Measurements from ENCODE around the gene IGSF6. TPM values are rescaled to one million over a fixed set of nuclear protein-coding genes. Genes with fewer than 3 reads are reported as not detected.
"Not testable (repeated sequence)": the region's sequence is repeated elsewhere in the genome, so short reads cannot be mapped to it uniquely, and the experiment has no call there.

The IGSF6 gene, protein sequence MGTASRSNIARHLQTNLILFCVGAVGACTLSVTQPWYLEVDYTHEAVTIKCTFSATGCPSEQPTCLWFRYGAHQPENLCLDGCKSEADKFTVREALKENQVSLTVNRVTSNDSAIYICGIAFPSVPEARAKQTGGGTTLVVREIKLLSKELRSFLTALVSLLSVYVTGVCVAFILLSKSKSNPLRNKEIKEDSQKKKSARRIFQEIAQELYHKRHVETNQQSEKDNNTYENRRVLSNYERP
- total RNA-seq: 1 to 10 TPM in 5 of 8 experiments, under 1 TPM in 3; 0.46 to 7.4 (median 1.0) TPM

DNA sequence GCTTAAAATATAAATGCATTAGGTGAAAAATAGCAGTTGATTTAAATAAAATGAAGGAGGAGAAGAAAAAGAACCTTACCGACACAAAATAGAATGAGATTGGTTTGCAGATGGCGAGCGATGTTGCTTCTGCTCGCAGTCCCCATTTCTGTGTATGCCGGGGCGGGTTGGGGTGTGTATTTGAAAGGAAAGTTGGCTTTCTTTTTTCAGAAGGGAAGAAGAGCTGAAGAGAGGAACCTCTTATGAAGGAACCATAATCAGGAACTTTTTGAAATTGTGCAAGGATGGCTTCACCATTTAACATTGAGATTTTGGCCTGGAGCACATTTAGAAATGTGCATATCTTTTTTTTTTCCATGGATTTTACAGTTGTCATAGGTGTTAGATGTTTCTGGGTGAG lies at the start of gene IGSF6:
Gene IGSF6 (minus strand): TSS at position 156 of the 400 bp plus-strand sequence. CDS start 10 bp downstream, at position 146.
- H3K4me3 ChIP-seq: no peak within 1 kb of the TSS
- peak in 1 of 8 experiments; percentile 23 for ATAC-seq (replicated peaks in 6 of 8)
- no peaks in the 10 kb centered on the region for H3K4me1 ChIP-seq (replicated peaks in 1 of 2)
- in situ Hi-C loops (cut with MboI; ENCODE audit: low pct_unique_long_range_greater_than_20kb in 2 of 9, low sequenced_read_pairs in 9 of 9, unreplicated experiment in 9 of 9): loop anchor here in 1 of 9 experiments (25.0 kb wide), 1 partner anchor 485 kb away; no protein-coding TSS in a partner anchor
- 80 to 100% (median 96%) methylated on average over 1 to 6 of the region's 6 CpGs; no CpG with 5 or more reads in 1 of the 10 experiments for WGBS, 10 experiments
- H3K27ac ChIP-seq: no peak within 1 kb of the TSS

DNA sequence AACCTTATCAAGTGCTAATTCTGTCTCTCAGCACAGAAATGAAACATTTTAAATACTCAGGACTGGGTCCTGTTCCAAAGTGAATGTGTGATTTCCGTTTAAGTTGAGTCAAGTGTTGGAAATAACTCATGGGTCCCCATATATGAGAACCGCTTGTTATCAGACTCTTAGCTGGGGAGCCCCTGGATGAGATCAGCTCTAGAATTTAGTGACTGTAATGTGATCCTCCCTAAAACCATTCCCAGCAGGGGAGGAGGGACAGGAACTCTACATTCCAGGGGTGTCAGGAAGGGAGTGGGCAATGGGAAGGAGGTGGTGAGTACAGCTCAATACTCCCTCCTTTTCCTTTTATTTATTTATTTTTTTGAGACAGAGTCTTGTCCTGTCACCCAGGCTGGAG lies 48.9 kb upstream of the IGSF6 start:
- in situ Hi-C loops (cut with MboI; ENCODE audit: low pct_unique_long_range_greater_than_20kb in 2 of 9, low sequenced_read_pairs in 9 of 9, unreplicated experiment in 9 of 9): loop anchor here in 3 of 9 experiments (25.0 kb wide), 1 partner anchor 114 kb away; the partner anchor contains the start of gene METTL9 (in 3 of the 3)
- WGBS, 10 experiments: 24 to 70% (median 40%) methylated on average over 1 to 2 of the region's 2 CpGs; no CpG with 5 or more reads in 3 of the 10 experiments
- no peak for ATAC-seq (replicated peaks in 6 of 8)

GRCh38 chr16:21698169-21699032 lies 46.0 kb upstream of the IGSF6 start:
- 70 to 88% (median 77%) methylated on average over 2 to 9 of the region's 9 CpGs; no CpG with 5 or more reads in 2 of the 10 experiments for WGBS, 10 experiments
- no peak for ATAC-seq (replicated peaks in 6 of 8)
- in situ Hi-C loops (cut with MboI; ENCODE audit: low pct_unique_long_range_greater_than_20kb in 2 of 9, low sequenced_read_pairs in 9 of 9, unreplicated experiment in 9 of 9): no loop called here
- H3K4me1 ChIP-seq (replicated peaks in 1 of 2): no peaks in the 10 kb centered on the region
- H3K27ac ChIP-seq: no peak overlapping the region
- no peak overlapping the region for H3K4me3 ChIP-seq

More for the DNA sequence above, 48.9 kb upstream of the IGSF6 start:
- Histone ChIP-seq H3K27ac (no peak overlapping the region), H3K4me3 (no peak overlapping the region), H3K4me1 (replicated peaks in 1 of 2) (no peaks in the 10 kb centered on the region)

DNA sequence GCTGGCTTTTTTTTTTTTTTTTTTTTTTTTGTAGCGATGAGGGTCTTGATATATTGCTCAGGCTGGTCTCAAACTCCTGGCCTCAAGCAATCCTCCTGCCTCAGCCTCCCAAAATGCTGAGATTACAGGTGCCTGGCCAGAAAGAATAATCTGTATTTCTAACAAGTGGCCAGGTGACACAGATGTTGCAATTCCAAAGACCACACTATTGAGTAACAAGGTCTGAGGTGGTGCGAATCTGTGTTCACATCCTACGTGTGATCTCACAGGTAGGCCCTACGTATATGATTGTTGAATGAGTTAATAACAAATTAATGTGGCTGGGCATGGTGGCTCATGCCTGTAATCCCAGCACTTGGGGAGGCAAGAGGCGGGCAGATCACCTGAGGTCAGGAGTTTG lies 44.6 kb upstream of the IGSF6 start:
- no peak for ATAC-seq (replicated peaks in 6 of 8)
- H3K4me3 ChIP-seq: no peak overlapping the region
- H3K4me1 ChIP-seq (replicated peaks in 1 of 2): no peaks in the 10 kb centered on the region
- in situ Hi-C loops (cut with MboI; ENCODE audit: low pct_unique_long_range_greater_than_20kb in 2 of 9, low sequenced_read_pairs in 9 of 9, unreplicated experiment in 9 of 9): no loop called here
- H3K27ac ChIP-seq: no peak overlapping the region
- WGBS, 10 experiments: 40 to 100% (median 88%) methylated on average over 1 to 4 of the region's 5 CpGs; no CpG with 5 or more reads in 2 of the 10 experiments

GRCh38 chr16:21694609-21695008 lies 42.2 kb upstream of the IGSF6 start:
- ATAC-seq (replicated peaks in 6 of 8): peak in 3 of 8 experiments; percentile 52 to 97 (median 75)
- no peak overlapping the region for H3K27ac ChIP-seq
- H3K4me1 ChIP-seq (replicated peaks in 1 of 2): no peaks in the 10 kb centered on the region
- WGBS, 10 experiments: 0 to 100% (median 86%) methylated on average over 1 to 4 of the region's 4 CpGs; no CpG with 5 or more reads in 3 of the 10 experiments
- no peak overlapping the region for H3K4me3 ChIP-seq
- in situ Hi-C loops (cut with MboI; ENCODE audit: low pct_unique_long_range_greater_than_20kb in 2 of 9, low sequenced_read_pairs in 9 of 9, unreplicated experiment in 9 of 9): no loop called here

DNA sequence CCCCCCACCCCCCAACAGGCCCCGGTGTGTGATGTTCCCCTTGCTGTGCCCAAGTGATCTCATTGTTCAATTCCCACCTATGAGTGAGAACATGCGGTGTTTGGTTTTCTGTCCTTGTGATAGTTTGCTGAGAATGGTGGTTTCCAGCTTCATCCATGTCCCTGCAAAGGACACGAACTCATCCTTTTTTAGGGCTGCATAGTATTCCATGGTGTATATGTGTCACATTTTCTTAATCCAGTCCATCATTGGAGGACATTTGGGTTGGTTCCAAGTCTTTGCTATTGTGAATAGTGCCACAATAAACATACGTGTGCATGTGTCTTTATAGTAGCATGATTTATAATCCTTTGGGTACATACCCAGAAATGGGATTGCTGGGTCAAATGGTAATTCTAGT lies 38.6 kb upstream of the IGSF6 start:
- in situ Hi-C loops (cut with MboI; ENCODE audit: low pct_unique_long_range_greater_than_20kb in 2 of 9, low sequenced_read_pairs in 9 of 9, unreplicated experiment in 9 of 9); ATAC-seq (replicated peaks in 6 of 8); H3K4me1 ChIP-seq (replicated peaks in 1 of 2); H3K4me3 ChIP-seq; H3K27ac ChIP-seq: not testable (repeated sequence)
- WGBS, 10 experiments: 67 to 92% methylated on average over 1 to 2 of the region's 4 CpGs; no CpG with 5 or more reads in 8 of the 10 experiments

DNA sequence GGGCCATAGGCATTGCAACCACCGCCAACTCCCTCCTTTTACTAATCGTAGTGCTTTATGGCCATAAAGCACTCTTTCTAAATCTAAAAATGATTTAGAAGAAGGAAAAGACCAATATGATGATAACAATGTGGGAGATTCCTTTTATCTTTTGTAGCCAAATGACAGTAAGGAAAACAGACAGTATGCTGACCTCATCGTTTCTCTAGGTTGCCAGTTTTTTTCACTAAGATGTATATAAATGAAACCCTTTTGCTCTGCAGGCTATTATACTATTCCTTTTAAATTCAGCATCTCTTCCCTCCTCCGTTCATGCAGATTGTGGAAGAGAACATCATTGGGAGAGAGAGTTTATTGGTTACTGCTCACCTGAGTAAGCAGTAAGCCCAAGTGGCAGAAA lies 36.7 kb upstream of the IGSF6 start:
- in situ Hi-C loops (cut with MboI; ENCODE audit: low pct_unique_long_range_greater_than_20kb in 2 of 9, low sequenced_read_pairs in 9 of 9, unreplicated experiment in 9 of 9): no loop called here
- WGBS, 10 experiments: 0 to 68% (median 44%) methylated on average over 2 to 4 of the region's 4 CpGs; no CpG with 5 or more reads in 2 of the 10 experiments
- H3K27ac ChIP-seq: no peak overlapping the region

GRCh38 chr16:21685034-21685455 lies 32.6 kb upstream of the IGSF6 start:
- in situ Hi-C loops (cut with MboI; ENCODE audit: low pct_unique_long_range_greater_than_20kb in 2 of 9, low sequenced_read_pairs in 9 of 9, unreplicated experiment in 9 of 9): no loop called here
- ATAC-seq (replicated peaks in 6 of 8): no peak
- 0 to 69% (median 57%) methylated on average over 1 to 3 of the region's 14 CpGs; no CpG with 5 or more reads in 4 of the 10 experiments for WGBS, 10 experiments
- H3K4me3 ChIP-seq: no peak overlapping the region
- H3K4me1 ChIP-seq (replicated peaks in 1 of 2): no peaks in the 10 kb centered on the region
- no peak overlapping the region for H3K27ac ChIP-seq

More for the DNA sequence above, 36.7 kb upstream of the IGSF6 start:
- Histone ChIP-seq H3K4me3 (no peak overlapping the region), H3K4me1 (replicated peaks in 1 of 2) (no peaks in the 10 kb centered on the region)
- no peak for ATAC-seq (replicated peaks in 6 of 8)

- in situ Hi-C loops (cut with MboI; ENCODE audit: low pct_unique_long_range_greater_than_20kb in 2 of 9, low sequenced_read_pairs in 9 of 9, unreplicated experiment in 9 of 9): no loop called here
- H3K27ac ChIP-seq: no peak overlapping the region
- 10 to 32% (median 22%) methylated on average over 2 to 5 of the region's 6 CpGs; no CpG with 5 or more reads in 5 of the 10 experiments for WGBS, 10 experiments
- no peaks in the 10 kb centered on the region for H3K4me1 ChIP-seq (replicated peaks in 1 of 2)
- ATAC-seq (replicated peaks in 6 of 8): peak in 1 of 8 experiments; percentile 38
- H3K4me3 ChIP-seq: no peak overlapping the region
Observed at GRCh38 chr16:21684199-21684598, 31.8 kb upstream of the IGSF6 start.

DNA sequence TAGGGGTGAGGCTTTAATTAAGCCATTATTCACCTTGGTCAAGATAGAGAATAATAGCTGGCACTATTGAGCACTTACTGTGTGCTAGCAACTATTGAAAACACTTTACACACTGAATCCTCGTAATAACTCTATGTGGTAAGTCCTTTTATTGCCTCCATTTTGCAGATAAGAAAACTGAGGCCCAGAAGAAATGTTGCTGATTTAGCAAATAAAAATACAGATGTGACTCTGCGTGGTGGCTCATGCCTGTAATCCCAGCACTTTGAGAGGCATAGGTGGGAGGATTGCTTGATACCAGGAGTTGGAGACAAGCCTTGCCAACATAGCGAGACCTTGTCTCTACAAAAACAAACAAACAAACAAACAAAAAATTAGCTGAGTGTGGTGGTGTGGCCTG lies 30.8 kb upstream of the IGSF6 start:
- Histone ChIP-seq H3K27ac (no peak overlapping the region), H3K4me1 (replicated peaks in 1 of 2) (no peaks in the 10 kb centered on the region), H3K4me3 (no peak overlapping the region)
- in situ Hi-C loops (cut with MboI; ENCODE audit: low pct_unique_long_range_greater_than_20kb in 2 of 9, low sequenced_read_pairs in 9 of 9, unreplicated experiment in 9 of 9): no loop called here
- ATAC-seq (replicated peaks in 6 of 8): no peak
- 0 to 83% (median 60%) methylated on average over 1 to 3 of the region's 3 CpGs; no CpG with 5 or more reads in 4 of the 10 experiments for WGBS, 10 experiments

DNA sequence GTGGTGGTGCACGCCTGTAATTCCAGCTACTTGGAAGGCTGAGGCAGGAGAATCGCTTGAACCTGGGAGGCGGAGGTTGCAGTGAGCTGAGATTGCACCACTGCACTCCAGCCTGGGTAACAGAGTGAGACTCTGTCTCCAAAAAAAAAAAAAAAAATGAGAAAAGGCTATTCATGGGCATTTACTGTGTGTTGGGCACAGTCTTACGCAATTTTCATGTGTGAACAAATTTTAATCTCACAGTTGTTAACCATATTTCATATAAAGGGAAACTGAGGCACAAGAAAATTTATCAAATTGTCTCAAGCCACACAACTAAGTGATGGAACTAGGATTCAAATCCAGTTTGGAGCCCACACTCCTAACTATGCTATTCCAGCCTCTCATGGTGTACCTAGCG lies 28.3 kb upstream of the IGSF6 start:
- ATAC-seq (replicated peaks in 6 of 8); in situ Hi-C loops (cut with MboI; ENCODE audit: low pct_unique_long_range_greater_than_20kb in 2 of 9, low sequenced_read_pairs in 9 of 9, unreplicated experiment in 9 of 9); H3K4me1 ChIP-seq (replicated peaks in 1 of 2); H3K27ac ChIP-seq; H3K4me3 ChIP-seq: not testable (repeated sequence)
- 44 to 93% (median 71%) methylated on average over 1 to 5 of the region's 5 CpGs; no CpG with 5 or more reads in 3 of the 10 experiments for WGBS, 10 experiments

- H3K4me1 ChIP-seq (replicated peaks in 1 of 2); H3K4me3 ChIP-seq; ATAC-seq (replicated peaks in 6 of 8); H3K27ac ChIP-seq: not testable (repeated sequence)
- 44 to 100% (median 70%) methylated on average over 1 to 4 of the region's 4 CpGs for WGBS, 10 experiments
- in situ Hi-C loops (cut with MboI; ENCODE audit: low pct_unique_long_range_greater_than_20kb in 2 of 9, low sequenced_read_pairs in 9 of 9, unreplicated experiment in 9 of 9): loop anchor here in 1 of 9 experiments (25.0 kb wide), 1 partner anchor 463 kb away; no protein-coding TSS in a partner anchor
Observed at GRCh38 chr16:21674456-21674855, 22.0 kb upstream of the IGSF6 start.

- in situ Hi-C loops (cut with MboI; ENCODE audit: low pct_unique_long_range_greater_than_20kb in 2 of 9, low sequenced_read_pairs in 9 of 9, unreplicated experiment in 9 of 9): loop anchor here in 1 of 9 experiments (25.0 kb wide), 1 partner anchor 464 kb away; no protein-coding TSS in a partner anchor
- 60 to 100% (median 83%) methylated on average over 1 to 3 of the region's 3 CpGs; no CpG with 5 or more reads in 3 of the 10 experiments for WGBS, 10 experiments
- Histone ChIP-seq H3K4me3 (no peak overlapping the region), H3K4me1 (replicated peaks in 1 of 2) (no peaks in the 10 kb centered on the region), H3K27ac (no peak overlapping the region)
- ATAC-seq (replicated peaks in 6 of 8): no peak
Observed at GRCh38 chr16:21673469-21673868, 21.1 kb upstream of the IGSF6 start.
